GM20000 (cell line): Measurements from ENCODE around the gene BEAN1.
"Not testable (repeated sequence)": the region's sequence is repeated elsewhere in the genome, so short reads cannot be mapped to it uniquely, and the experiment has no call there.

Experiments
- DNase-seq: peaks from one replicate; pipeline ENCODE4 v3.0.0; 2012; ENCODE audit warnings: low spot score
- CTCF ChIP-seq: IDR thresholded peaks from 2 replicates; pipeline ENCODE4 v1.5.1; 2012; ENCODE audit warnings: mild to moderate bottlenecking, control low read depth; ENCODE audit errors: extremely low read depth, missing control alignments

The BEAN1 gene

DNA sequence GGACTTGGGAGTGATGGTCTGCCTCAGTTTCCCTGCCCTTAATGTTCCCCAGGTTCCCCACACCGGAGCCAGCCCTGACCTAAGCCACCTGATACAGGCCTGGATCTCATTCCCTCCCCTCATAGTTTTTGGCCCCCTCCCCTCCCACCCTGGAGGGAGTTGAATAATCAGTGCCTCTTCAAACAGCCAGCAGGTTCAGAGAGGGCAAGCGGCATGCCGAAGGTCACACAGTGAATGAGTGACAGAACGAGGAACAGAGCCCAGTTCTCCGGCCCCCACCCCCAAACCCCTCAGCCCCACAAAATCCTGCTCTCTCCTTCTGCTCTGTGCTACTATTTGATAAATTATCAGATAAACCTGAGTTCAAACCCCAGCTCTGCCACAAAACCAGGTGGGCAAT, 31.2 kb downstream of the BEAN1 start:
- no peak for TF ChIP-seq CTCF
- DNase-seq = no peak

DNA sequence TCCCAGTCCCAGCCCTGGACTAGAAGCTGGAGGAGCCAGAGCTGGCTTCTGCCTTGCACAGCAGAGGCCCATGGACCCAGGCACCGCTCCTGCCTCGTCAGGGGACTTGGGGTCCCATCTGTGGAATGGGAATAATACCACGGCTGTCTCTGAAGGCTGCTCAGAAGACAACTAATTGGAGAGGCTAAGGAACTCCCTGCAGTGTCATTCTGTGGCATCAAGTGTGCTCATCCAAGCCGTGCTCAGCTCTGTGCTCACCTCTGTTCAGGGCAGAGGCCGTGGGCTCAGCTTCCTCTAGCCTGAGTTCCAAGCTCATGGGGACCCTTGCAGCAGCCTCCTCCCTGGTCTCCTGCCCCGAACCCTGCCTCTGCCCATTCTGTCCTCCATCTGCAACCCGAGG, 31.8 kb downstream of the BEAN1 start:
- no peak for DNase-seq
- no peak for TF ChIP-seq CTCF

DNA sequence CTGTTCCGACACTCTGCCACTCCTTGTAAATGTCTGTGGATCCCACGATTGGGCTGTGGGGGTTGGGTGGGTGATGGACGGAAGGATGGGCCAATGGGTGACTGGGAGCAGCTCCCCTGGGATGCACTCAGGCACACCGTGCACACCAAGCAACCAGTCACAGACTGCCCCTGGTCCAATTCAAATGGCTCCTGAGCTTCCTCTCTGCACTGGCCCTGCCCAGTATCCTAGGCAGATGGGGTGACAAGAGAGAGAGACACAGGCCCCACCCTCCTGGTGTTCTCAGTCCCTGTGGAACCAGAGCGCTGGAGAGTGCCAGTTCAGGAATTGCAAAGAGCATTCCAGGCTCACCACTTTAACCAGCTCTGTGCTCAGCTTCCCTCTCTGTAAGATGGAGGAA, 32.8 kb downstream of the BEAN1 start:
- no peak for TF ChIP-seq CTCF
- DNase-seq = no peak

- DNase-seq = no peak
- TF ChIP-seq CTCF = no peak
These were observed 33.6 kb downstream of the BEAN1 start for GRCh38 chr16:66460703-66461102.

DNA sequence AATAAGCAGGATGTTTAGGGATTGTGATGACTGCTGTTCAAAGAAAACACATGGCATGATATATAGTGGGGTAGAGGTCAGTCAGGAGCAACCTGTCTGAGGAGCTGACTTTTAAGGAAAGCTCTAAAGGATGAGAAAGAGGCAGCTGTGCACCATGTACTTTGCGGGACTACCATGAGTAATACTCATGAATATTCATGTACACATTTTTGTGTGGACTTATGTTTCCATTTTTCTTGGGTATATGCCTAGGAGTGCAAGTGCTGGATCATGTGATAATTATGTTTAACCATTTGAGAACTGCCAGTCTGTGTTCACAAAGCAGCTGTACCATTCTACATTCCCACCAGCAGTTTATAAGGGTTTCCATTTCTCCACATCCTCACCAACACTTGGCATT, 35.8 kb downstream of the BEAN1 start:
- DNase-seq = no peak
- no peak for TF ChIP-seq CTCF

GRCh38 chr16:66465946-66466345, 38.9 kb downstream of the BEAN1 start:
- DNase-seq = not testable (repeated sequence)

- not testable (repeated sequence) for DNase-seq
These were observed 39.5 kb downstream of the BEAN1 start for GRCh38 chr16:66466636-66467035.

DNA sequence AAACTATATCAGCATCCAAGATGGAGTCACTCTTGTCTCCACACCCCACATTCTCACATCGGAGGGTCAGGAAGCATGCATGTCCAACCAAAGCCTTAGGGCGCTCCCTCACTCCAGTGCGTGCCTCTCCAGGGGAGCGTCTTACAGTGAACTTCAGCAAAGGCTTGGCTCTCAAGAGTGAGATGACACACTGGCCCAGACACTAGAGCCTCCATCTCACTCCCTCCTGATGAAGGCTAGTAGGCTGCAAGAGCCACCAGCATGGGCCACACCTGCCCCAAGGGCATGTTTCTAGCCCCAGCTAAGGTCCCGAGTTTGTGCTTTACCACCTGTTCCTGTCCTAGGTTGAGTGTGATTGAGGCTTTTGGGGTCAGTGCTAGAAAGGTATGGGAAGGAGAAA, 40.5 kb downstream of the BEAN1 start:
- TF ChIP-seq CTCF = no peak
- DNase-seq = no peak
